IMR-90 (cell line): ENCODE data around the gene MICU1. TPM values are rescaled to one million over a fixed set of nuclear protein-coding genes. Genes with fewer than 3 reads are reported as not detected.

Source experiments
- ATAC-seq: fragments of 200-7000 bp; cut with Tn5 transposase; 2 replicates; pipeline ENCODE4 v1.9.1; 2020; ENCODE audit warnings: low read depth, mild to moderate bottlenecking, moderate library complexity
- BruUV-seq: library from RNA; stranded (reverse); fragments of 400-500 nt; replicated peaks from 2 replicates; lab custom pipeline; 2021; lab: Mats Ljungman, UMichigan
- CTCF ChIA-PET: fragments of 300-600 bp; formaldehyde crosslinking; extraction: SDS; loops from one replicate; lab custom pipeline; 2021; ENCODE audit warnings: antibody characterized with exemption; lab: Yijun Ruan, JAX
- POLR2A ChIA-PET: fragments of 300-600 bp; sonication (Branson Sonifier 250); formaldehyde crosslinking; loops from one replicate; lab custom pipeline; 2022; ENCODE audit warnings: antibody characterized with exemption; ENCODE audit not compliant: unreplicated experiment; lab: Charles Lee
- DNase-seq: peaks from one replicate; pipeline ENCODE4 v3.0.0; 2013
- H2AFZ ChIP-seq: replicated peaks from 2 replicates; pipeline ENCODE3; 2013; ENCODE audit warnings: low read length, mild to moderate bottlenecking; ENCODE audit not compliant: poor library complexity
- H2AK5ac ChIP-seq: 2 replicates; pipeline ENCODE4 v1.6.1; 2013; ENCODE audit warnings: low read depth, low read length, inconsistent platforms
- H2AK9ac ChIP-seq: replicated peaks from 2 replicates; pipeline ENCODE3; 2013; ENCODE audit warnings: mild to moderate bottlenecking, low read depth, low read length, moderate library complexity; ENCODE audit not compliant: poor library complexity
- H2BK120ac ChIP-seq: 2 replicates; pipeline ENCODE4 v1.6.1; 2013; ENCODE audit warnings: low read depth, low read length, inconsistent platforms
- H2BK15ac ChIP-seq: 3 replicates; pipeline ENCODE4 v1.6.1; 2013; ENCODE audit warnings: low read depth, low read length, inconsistent platforms
- H2BK20ac ChIP-seq: 2 replicates; pipeline ENCODE4 v1.6.1; 2013; ENCODE audit warnings: low read depth, mild to moderate bottlenecking, inconsistent platforms, low read length, moderate library complexity
- H2BK5ac ChIP-seq: 2 replicates; pipeline ENCODE4 v1.6.1; 2013; ENCODE audit warnings: mild to moderate bottlenecking, low read depth, low read length, inconsistent platforms; ENCODE audit not compliant: poor library complexity, severe bottlenecking
- H3K14ac ChIP-seq: replicated peaks from 2 replicates; pipeline ENCODE4 v1.6.1; 2013; ENCODE audit warnings: low read depth, low read length, inconsistent platforms
- H3K18ac ChIP-seq: 2 replicates; pipeline ENCODE4 v1.6.1; 2013; ENCODE audit warnings: low read depth, low read length, control low read depth
- H3K23ac ChIP-seq: 2 replicates; pipeline ENCODE4 v1.6.1; 2013; ENCODE audit warnings: low read depth, low read length, inconsistent platforms
- H3K27ac ChIP-seq: 2 replicates; pipeline ENCODE4 v1.5.1; 2013; ENCODE audit warnings: mild to moderate bottlenecking, control low read depth, low read length; ENCODE audit not compliant: insufficient read depth
- H3K27me3 ChIP-seq: 2 replicates; pipeline ENCODE4 v1.6.1; 2013; ENCODE audit warnings: low read length; ENCODE audit not compliant: control insufficient read depth, insufficient read depth
- H3K36me3 ChIP-seq: 2 replicates; pipeline ENCODE4 v1.6.1; 2013; ENCODE audit warnings: low read length, mixed read lengths; ENCODE audit not compliant: control insufficient read depth, insufficient read depth
- H3K4ac ChIP-seq: 2 replicates; pipeline ENCODE4 v1.6.1; 2013; ENCODE audit warnings: low read depth, low read length, inconsistent platforms
- H3K4me1 ChIP-seq: 2 replicates; pipeline ENCODE4 v1.6.1; 2013; ENCODE audit warnings: low read length, mixed read lengths; ENCODE audit not compliant: control insufficient read depth, insufficient read depth
- H3K4me2 ChIP-seq: 2 replicates; pipeline ENCODE4 v1.6.1; 2013; ENCODE audit warnings: low read depth, mild to moderate bottlenecking, control low read depth, low read length, moderate library complexity
- H3K4me3 ChIP-seq: 2 replicates; pipeline ENCODE4 v1.5.1; 2013; ENCODE audit warnings: low read depth, mild to moderate bottlenecking, control low read depth, low read length, moderate library complexity; ENCODE audit not compliant: insufficient read depth
- H3K56ac ChIP-seq: 2 replicates; pipeline ENCODE4 v1.6.1; 2013; ENCODE audit warnings: low read length, inconsistent platforms; ENCODE audit not compliant: insufficient read depth; ENCODE audit errors: extremely low read depth
- H3K79me1 ChIP-seq, 2 experiments: 2 replicates each; pipeline ENCODE4 v1.6.1; 2013; ENCODE audit warnings: low read length in 2 of 2, inconsistent platforms in 1 of 2, low read depth in 1 of 2
- H3K9ac ChIP-seq: 2 replicates; pipeline ENCODE4 v1.6.1; 2013; ENCODE audit warnings: low read depth, low read length, control low read depth
- H3K9me1 ChIP-seq: 2 replicates; pipeline ENCODE4 v1.6.1; 2013; ENCODE audit warnings: low read length, inconsistent platforms; ENCODE audit not compliant: insufficient read depth
- H3K9me3 ChIP-seq: 2 replicates; pipeline ENCODE4 v1.6.1; 2013; ENCODE audit warnings: low read length; ENCODE audit not compliant: control insufficient read depth, insufficient read depth
- H4K20me1 ChIP-seq: 2 replicates; pipeline ENCODE4 v1.6.1; 2013; ENCODE audit warnings: low read length, inconsistent platforms; ENCODE audit not compliant: insufficient read depth
- H4K5ac ChIP-seq: 2 replicates; pipeline ENCODE4 v1.6.1; 2013; ENCODE audit warnings: mild to moderate bottlenecking, low read depth, low read length, control low read depth
- H4K8ac ChIP-seq, 2 experiments: 2 replicates each; pipeline ENCODE4 v1.6.1; 2013; ENCODE audit warnings: low read depth in 2 of 2, low read length in 2 of 2, control low read depth in 1 of 2, inconsistent platforms in 1 of 2
- H4K91ac ChIP-seq: 2 replicates; pipeline ENCODE4 v1.6.1; 2013; ENCODE audit warnings: low read depth, low read length, inconsistent platforms; ENCODE audit not compliant: insufficient read depth
- CEBPB ChIP-seq: IDR thresholded peaks from 2 replicates; pipeline ENCODE4 v1.6.1; 2012; ENCODE audit warnings: low read depth, low read length, improper control_type of control experiment
- FOS ChIP-seq: fragments of 150-350 bp; IDR thresholded peaks from 2 replicates; pipeline ENCODE4 v1.6.1; 2016; ENCODE audit warnings: low read depth, low read length
- MAFK ChIP-seq: IDR thresholded peaks from 2 replicates; pipeline ENCODE4 v1.6.1; 2012; ENCODE audit warnings: low read depth, low read length, improper control_type of control experiment
- MAZ ChIP-seq: IDR thresholded peaks from 2 replicates; pipeline ENCODE4 v1.6.1; 2012; ENCODE audit warnings: low read depth, mild to moderate bottlenecking, low read length, improper control_type of control experiment, moderate library complexity, borderline replicate concordance
- NFE2L2 ChIP-seq: fragments of 150-350 bp; IDR thresholded peaks from 2 replicates; pipeline ENCODE4 v1.6.1; 2016; ENCODE audit warnings: low read depth, mild to moderate bottlenecking, low read length
- POLR2A ChIP-seq: IDR thresholded peaks from 2 replicates; pipeline ENCODE4 v1.6.1; 2012; ENCODE audit warnings: mild to moderate bottlenecking, low read depth, low read length
- RAD21 ChIP-seq: IDR thresholded peaks from 2 replicates; pipeline ENCODE4 v1.6.1; 2012; ENCODE audit warnings: low read length, improper control_type of control experiment
- SMC3 ChIP-seq: fragments of 150-350 bp; IDR thresholded peaks from 2 replicates; pipeline ENCODE4 v1.6.1; 2016; ENCODE audit warnings: low read depth, mild to moderate bottlenecking, antibody characterized with exemption, low read length, moderate library complexity
- USF2 ChIP-seq: fragments of 150-350 bp; IDR thresholded peaks from 2 replicates; pipeline ENCODE4 v1.6.1; 2017; ENCODE audit warnings: mild to moderate bottlenecking, antibody characterized with exemption, low read length, low read depth
- WGBS, 2 experiments: methylation state at CpG; one replicate each; pipeline versions ENCODE4 v1.1.5 to v1.1.7; 2013; ENCODE audit warnings: missing lambda C conversion rate in 2 of 2; ENCODE audit not compliant: insufficient read length in 1 of 2; ENCODE audit errors: extremely low coverage in 2 of 2; 5-methylcytosine and 5-hydroxymethylcytosine counted together
- dilution Hi-C: fragments of 300-500 bp; cut with HindIII; formaldehyde crosslinking; loops from one replicate; pipeline ENCODE4 v1.14.3; 2018; ENCODE audit warnings: low sequenced_read_pairs; ENCODE audit not compliant: unreplicated experiment
- in situ Hi-C: fragments of 300-500 bp; cut with MboI; formaldehyde crosslinking; loops from 3 replicates; pipeline ENCODE4 v1.14.3; 2019; ENCODE audit warnings: low sequenced_read_pairs, inconsistent platforms, mixed read lengths
- intact Hi-C: fragments of 100-400 bp; cut with micrococcal nuclease; formaldehyde crosslinking; loops from 2 replicates; pipeline ENCODE4 v1.10.0; 2022
- polyA plus RNA-seq, 3 experiments: library from polyadenylated mRNA; depleted of rRNA; stranded (reverse); fragments of >200 nt; gene quantifications; 2 replicates each; pipeline ENCODE4 v1.2.3, GENCODE V29; 2012; ENCODE audit warnings: low replicate concordance in 1 of 3
- total RNA-seq: library from RNA; depleted of rRNA; stranded (reverse); fragments of >200 nt; gene quantifications from 2 replicates; pipeline ENCODE4 v1.2.3, GENCODE V29; 2012
- TF ChIP-seq, protein P1 (sequence below): conservative IDR thresholded peaks from 2 replicates; pipeline ENCODE4 v1.5.1; 2012; ENCODE audit warnings: mild to moderate bottlenecking, low read depth, low read length, improper control_type of control experiment

Gene MICU1
- total and polyA plus RNA-seq, 2 of the 4 experiments (the other 2 are of a cell fraction) = 43.6 to 44.7 TPM

DNA sequence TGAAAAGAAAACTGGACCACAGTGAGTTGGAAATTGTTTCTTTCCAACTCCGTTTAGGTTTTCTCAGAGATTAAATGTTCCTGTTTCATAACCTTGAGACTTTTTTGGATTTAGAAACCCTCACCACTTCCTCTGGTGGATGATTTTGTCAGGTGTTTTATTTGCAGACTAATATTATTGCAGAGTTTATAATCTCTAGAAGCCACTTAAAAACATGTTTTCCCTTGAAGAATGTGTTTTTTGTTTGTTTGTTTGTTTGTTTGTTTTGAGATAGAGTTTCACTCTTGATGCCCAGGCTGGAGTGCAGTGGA, 520 bp upstream of the MICU1 start:
- intact Hi-C loops = no loop called here
- H2AFZ ChIP-seq = peak overlapping the region; percentile 89

More for the DNA sequence above, 520 bp upstream of the MICU1 start:
- no peak overlapping the region for H2AK5ac ChIP-seq
- H2BK120ac ChIP-seq = peak overlapping the region; percentile 74
- no TSS peak for BruUV-seq
- peak overlapping the region; percentile 18; the same call in 1 of the 2 replicates for H2BK20ac ChIP-seq
- CTCF ChIA-PET = interaction anchor here (0.6 kb wide), 1 partner anchor 157 kb away, joined by 4 read pairs; no protein-coding TSS in a partner anchor
- H3K18ac ChIP-seq = no peak overlapping the region
- H2BK5ac ChIP-seq = peak overlapping the region; percentile 29
- TF ChIP-seq FOS = no peak
- no peak for TF ChIP-seq SMC3
- no peak for TF ChIP-seq USF2
- TF ChIP-seq MAZ = no peak
- TF ChIP-seq, protein P1, sequence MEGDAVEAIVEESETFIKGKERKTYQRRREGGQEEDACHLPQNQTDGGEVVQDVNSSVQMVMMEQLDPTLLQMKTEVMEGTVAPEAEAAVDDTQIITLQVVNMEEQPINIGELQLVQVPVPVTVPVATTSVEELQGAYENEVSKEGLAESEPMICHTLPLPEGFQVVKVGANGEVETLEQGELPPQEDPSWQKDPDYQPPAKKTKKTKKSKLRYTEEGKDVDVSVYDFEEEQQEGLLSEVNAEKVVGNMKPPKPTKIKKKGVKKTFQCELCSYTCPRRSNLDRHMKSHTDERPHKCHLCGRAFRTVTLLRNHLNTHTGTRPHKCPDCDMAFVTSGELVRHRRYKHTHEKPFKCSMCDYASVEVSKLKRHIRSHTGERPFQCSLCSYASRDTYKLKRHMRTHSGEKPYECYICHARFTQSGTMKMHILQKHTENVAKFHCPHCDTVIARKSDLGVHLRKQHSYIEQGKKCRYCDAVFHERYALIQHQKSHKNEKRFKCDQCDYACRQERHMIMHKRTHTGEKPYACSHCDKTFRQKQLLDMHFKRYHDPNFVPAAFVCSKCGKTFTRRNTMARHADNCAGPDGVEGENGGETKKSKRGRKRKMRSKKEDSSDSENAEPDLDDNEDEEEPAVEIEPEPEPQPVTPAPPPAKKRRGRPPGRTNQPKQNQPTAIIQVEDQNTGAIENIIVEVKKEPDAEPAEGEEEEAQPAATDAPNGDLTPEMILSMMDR = no peak
- no peak for TF ChIP-seq MAFK
- TF ChIP-seq CEBPB = no peak
- TF ChIP-seq NFE2L2 = no peak
- TF ChIP-seq RAD21 = no peak
- TF ChIP-seq POLR2A = no peak
- H4K8ac ChIP-seq = peak overlapping the region; percentile 17 to 89; a peak in 3 of 4 replicates
- peak overlapping the region; percentile 84; the same call in 1 of the 2 replicates for H3K23ac ChIP-seq
- H3K9me1 ChIP-seq = peaks cover 4% of the 10 kb centered on the region
- H3K56ac ChIP-seq = peak overlapping the region; percentile 86
- H2BK15ac ChIP-seq = no peak overlapping the region; the same call in 2 of the 3 replicates
- peaks cover 14 to 34% of the 10 kb centered on the region in 2 experiments for H3K79me1 ChIP-seq
- H2AK9ac ChIP-seq = no peak overlapping the region
- peak overlapping the region; percentile 87 for H3K14ac ChIP-seq
- no peaks in the 10 kb centered on the region for H3K36me3 ChIP-seq
- POLR2A ChIA-PET = interaction anchor here (0.6 kb wide), 1 partner anchor 286 kb away, joined by 6 read pairs; no protein-coding TSS in a partner anchor
- peak overlapping the region; percentile 76 for H3K4me2 ChIP-seq
- H3K4me3 ChIP-seq = peak overlapping the region; percentile 52
- dilution Hi-C loops (no loop called here), in situ Hi-C loops (no loop called here)
- H3K9ac ChIP-seq = peak overlapping the region; percentile 63; the same call in 1 of the 2 replicates
- H3K4me1 ChIP-seq = peaks cover 5% of the 10 kb centered on the region
- H4K91ac ChIP-seq = peak overlapping the region; percentile 48; the same call in 1 of the 2 replicates
- H3K9me3 ChIP-seq = no peaks in the 10 kb centered on the region
- ATAC-seq = no peak; the same call in 1 of the 2 replicates
- peaks cover 8% of the 10 kb centered on the region; the same call in 1 of the 2 replicates for H4K20me1 ChIP-seq
- no peak overlapping the region for H4K5ac ChIP-seq
- DNase-seq = no peak
- no CpG with 5 or more reads among the region's 1 CpG for WGBS, 2 experiments
- H3K27me3 ChIP-seq = no peaks in the 10 kb centered on the region
- H3K4ac ChIP-seq = peak overlapping the region; percentile 78; the same call in 1 of the 2 replicates
- H3K27ac ChIP-seq = no peak overlapping the region; the same call in 1 of the 2 replicates
